K562 (cell line): ENCODE measurements around the gene SESN3. TPM values are rescaled to one million over a fixed set of nuclear protein-coding genes. Genes with fewer than 3 reads are reported as not detected.

Experiments used
- AFF4 ChIP-seq: sonication (generic); formaldehyde crosslinking; IDR thresholded peaks from 2 replicates; pipeline ENCODE4 v1.8.0; 2023; ENCODE audit warnings: mild to moderate bottlenecking, missing genetic modification reagents
- ASH1L ChIP-seq: fragments of 450-650 bp; IDR thresholded peaks from 2 replicates; pipeline ENCODE4 v1.6.1; 2018; ENCODE audit warnings: borderline replicate concordance, mild to moderate bottlenecking, low read depth; ENCODE audit not compliant: partially characterized antibody
- BRCA1 ChIP-seq, 2 experiments: fragments of 450-650 bp in 1 of 2; sonication (generic) in 1 of 2; formaldehyde crosslinking in 1 of 2; IDR thresholded peaks; 2 replicates each; pipeline versions ENCODE4 v1.5.0 to v1.6.1; 2017 to 2020; ENCODE audit warnings: mild to moderate bottlenecking in 1 of 2, missing genetic modification reagents in 1 of 2
- CSDE1 ChIP-seq, 2 experiments: fragments of 450-650 bp; IDR thresholded peaks; 2 replicates each; pipeline ENCODE4 v1.6.1; 2016; ENCODE audit warnings: mild to moderate bottlenecking in 1 of 2
- ELF1 ChIP-seq: fragments of 200-800 bp; sonication (Bioruptor generic); IDR thresholded peaks from 2 replicates; pipeline ENCODE4 v1.6.1; 2016; ENCODE audit warnings: missing genetic modification characterization, missing compliant biosample characterization
- ELK1 ChIP-seq: sonication (generic); formaldehyde crosslinking; IDR thresholded peaks from 2 replicates; pipeline ENCODE4 v1.8.1; 2022; ENCODE audit warnings: missing genetic modification reagents
- ETS1 ChIP-seq: conservative IDR thresholded peaks from 2 replicates; pipeline ENCODE4 v1.6.1; 2011; ENCODE audit warnings: low read depth, mild to moderate bottlenecking, low read length; ENCODE audit not compliant: control insufficient read depth
- HMBOX1 ChIP-seq: sonication (generic); IDR thresholded peaks from 2 replicates; pipeline ENCODE4 v1.6.1; 2016
- LEF1 ChIP-seq: fragments of 450-650 bp; IDR thresholded peaks from 2 replicates; pipeline ENCODE4 v1.6.1; 2016; ENCODE audit warnings: mild to moderate bottlenecking
- NFE2 ChIP-seq: IDR thresholded peaks from 2 replicates; pipeline ENCODE4 v1.6.1; 2014; ENCODE audit warnings: antibody characterized with exemption, low read depth
- NR0B1 ChIP-seq: fragments of 450-650 bp; IDR thresholded peaks from one replicate; pipeline ENCODE4 v1.6.1; 2018; ENCODE audit warnings: mild to moderate bottlenecking, moderate library complexity; ENCODE audit not compliant: partially characterized antibody
- SNRNP70 ChIP-seq: fragments of 200-400 bp; formaldehyde crosslinking; optimal IDR thresholded peaks from 2 replicates; pipeline ENCODE3; 2017; ENCODE audit warnings: low read depth, low read length
- U2AF1 ChIP-seq: fragments of 200-400 bp; formaldehyde crosslinking; optimal IDR thresholded peaks from 2 replicates; pipeline ENCODE3; 2017; ENCODE audit warnings: mild to moderate bottlenecking, low read depth, low read length, moderate library complexity
- ZFP1 ChIP-seq: fragments of 450-650 bp; formaldehyde crosslinking; IDR thresholded peaks from 2 replicates; pipeline ENCODE4 v1.4.0; 2020; ENCODE audit warnings: mild to moderate bottlenecking, mixed read lengths
- ZNF124 ChIP-seq: sonication (generic); formaldehyde crosslinking; IDR thresholded peaks from 2 replicates; pipeline ENCODE4 v1.8.1; 2022; ENCODE audit warnings: missing genetic modification reagents
- ZNF274 ChIP-seq: IDR thresholded peaks from 2 replicates; pipeline ENCODE4 v1.6.1; 2011; ENCODE audit warnings: low read depth, mild to moderate bottlenecking, low read length, moderate library complexity, borderline replicate concordance
- ZNF431 ChIP-seq: sonication (generic); formaldehyde crosslinking; IDR thresholded peaks from 2 replicates; pipeline ENCODE4 v1.8.0; 2022; ENCODE audit warnings: mild to moderate bottlenecking, missing genetic modification reagents
- polyA plus RNA-seq, 8 experiments: library from polyadenylated mRNA; depleted of rRNA in 4 of 8; stranded (reverse) in 5 of 8; unstranded in 3 of 8; fragments of >200 nt; fragmentation: Nextera tagmentation in 2 of 8; fragmentation: Illumina TruSeq in 1 of 8; extraction: Ambion mirVana in 2 of 8; extraction: Trizol in 1 of 8; gene quantifications; 2 replicates each; pipeline versions ENCODE4 v1.2.1 to v1.2.3, GENCODE V29; 2011 to 2014; ENCODE audit warnings: inconsistent platforms in 1 of 8, missing spikeins in 1 of 8
- total RNA-seq, 7 experiments: library from RNA; depleted of rRNA in 6 of 7; stranded (reverse); fragments of >200 nt in 6 of 7; fragmentation: Illumina TruSeq in 2 of 7; extraction: Trizol in 2 of 7; gene quantifications; 2 replicates each; pipeline versions ENCODE4 v1.2.1 to v1.2.3, GENCODE V29; 2011 to 2021; ENCODE audit warnings: low replicate concordance in 1 of 7

SESN3 gene
- total and polyA plus RNA-seq, 9 of the 15 experiments (the other 6 are each of a cell fraction or from before 2014, with no cell fraction given) = 0.44 to 2.6 (median 1.5) TPM

GRCh38 chr11:95152876-95153856 lies 77.8 kb downstream of the SESN3 start (continued):
- TF ChIP-seq HMBOX1 (peak; percentile 92), BRCA1 (IDR thresholded peaks at IDR 0.05) (no peak), BRCA1 (CRISPR knock-in tag; IDR thresholded peaks at IDR 0.05) (no peak), ELK1 (no peak), NR0B1 (no peak), ZNF274 (peak; percentile 88; the same call in 1 of the 2 replicates), ZFP1 (CRISPR knock-in tag) (no peak), ELF1 (tag) (no peak), ZNF431 (CRISPR knock-in tag) (peak; percentile 52; the same call in 1 of the 2 replicates), CSDE1 (IDR thresholded peaks at IDR 0.05) (no peak), AFF4 (CRISPR knock-in tag) (0 out of 2 replicates have a peak, but pooled peaks have one; percentile 27), ETS1 (peak; percentile 80; the same call in 1 of the 2 replicates), ZNF124 (CRISPR knock-in tag) (no peak), ASH1L (no peak), LEF1 (peak; percentile 89), NFE2 (peak; percentile 88), SNRNP70 (no peak), U2AF1 (no peak)
